Islet of Langerhans (tissue), 1 donor: ENCODE measurements around the gene IMPA2.
"Not testable (repeated sequence)": the region's sequence is repeated elsewhere in the genome, so short reads cannot be mapped to it uniquely, and the experiment has no call there.

Source experiments
- FAIRE-seq: peaks from one replicate; lab custom pipeline; 2011; peaks lifted over from hg19 to GRCh38; lab: Jason Lieb, UNC

IMPA2 gene

GRCh38 chr18:12030670-12031069 is 49.4 kb downstream of the IMPA2 start:
- no peak for FAIRE-seq

- FAIRE-seq = no peak
Observed at GRCh38 chr18:12031181-12031580, 49.9 kb downstream of the IMPA2 start.

- no peak for FAIRE-seq
Observed at GRCh38 chr18:12031846-12032245, 50.5 kb downstream of the IMPA2 start.

GRCh38 chr18:12032786-12033642 is 51.7 kb downstream of the IMPA2 start:
- FAIRE-seq = no peak

- no peak for FAIRE-seq
Observed at GRCh38 chr18:12033643-12034025, 52.3 kb downstream of the IMPA2 start.

- no peak for FAIRE-seq
Observed at GRCh38 chr18:12034241-12035100, 53.2 kb downstream of the IMPA2 start.

GRCh38 chr18:12035481-12035880 is 54.2 kb downstream of the IMPA2 start:
- no peak for FAIRE-seq

- FAIRE-seq = no peak
Observed at GRCh38 chr18:12036201-12036751, 55.0 kb downstream of the IMPA2 start.

GRCh38 chr18:12038082-12038638 is 56.9 kb downstream of the IMPA2 start:
- FAIRE-seq = no peak

- FAIRE-seq = no peak
Observed at GRCh38 chr18:12038639-12039539, 57.6 kb downstream of the IMPA2 start.

GRCh38 chr18:12039540-12039930 is 58.2 kb downstream of the IMPA2 start:
- not testable (repeated sequence) for FAIRE-seq

- no peak for FAIRE-seq
Observed at GRCh38 chr18:12041561-12041960, 60.3 kb downstream of the IMPA2 start.

GRCh38 chr18:12043811-12044210 is 62.5 kb downstream of the IMPA2 start:
- no peak for FAIRE-seq

GRCh38 chr18:12044591-12044990 is 63.3 kb downstream of the IMPA2 start:
- FAIRE-seq = no peak

- FAIRE-seq = no peak
Observed at GRCh38 chr18:12046046-12046750, 64.9 kb downstream of the IMPA2 start.

- no peak for FAIRE-seq
Observed at GRCh38 chr18:12046751-12047335, 65.5 kb downstream of the IMPA2 start.

GRCh38 chr18:12048010-12048826 is 66.9 kb downstream of the IMPA2 start:
- FAIRE-seq = no peak

GRCh38 chr18:12048827-12049175 is 67.5 kb downstream of the IMPA2 start:
- FAIRE-seq = no peak

GRCh38 chr18:12049978-12050811 is 68.9 kb downstream of the IMPA2 start:
- no peak for FAIRE-seq
